Right ventricle myocardium inferior (tissue), 1 donor: ENCODE data around the gene QRICH1. TPM values are rescaled to one million over a fixed set of nuclear protein-coding genes. Genes with fewer than 3 reads are reported as not detected.

Experiments
- ATAC-seq: fragments of 200-7000 bp; cut with Tn5 transposase; one replicate; pipeline ENCODE4 v1.9.1; 2020; ENCODE audit warnings: mild to moderate bottlenecking, moderate library complexity
- DNase-seq: peaks from one replicate; pipeline ENCODE4 v3.0.0; 2021; ENCODE audit errors: missing footprints
- intact Hi-C: fragments of 100-400 bp; cut with DNase I; formaldehyde crosslinking; loops from one replicate; pipeline ENCODE4 v1.11.0; 2022
- total RNA-seq: library from RNA; stranded (reverse); fragmentation: NEBNext Ultra II Directional; extraction: Animal tissue kit (Norgen Biotek cat#: 25700); gene quantifications from one replicate; pipeline ENCODE4 v1.2.1, GENCODE V29; 2021
- donor health status: DM: no; HTN: yes; CAD: no; lungs with severe emphysema.

Gene QRICH1
- total RNA-seq, 1 donor from 2014 or later = 52.9 TPM

GRCh38 chr3:49022688-49023171 lies 71.1 kb downstream of the QRICH1 start:
- DNase-seq = no peak
- no peak for ATAC-seq
- intact Hi-C loops = loop anchor here (5.0 to 10.0 kb wide), 3 partner anchors 70 to 402 kb away; partner anchors contain the start of genes AMT, LAMB2, NICN1 and QRICH1

GRCh38 chr3:49021813-49022687 lies 71.8 kb downstream of the QRICH1 start, which contains the start of gene NDUFAF3:
TSS of gene NDUFAF3 (plus strand) at chr3:49022121. CDS start at chr3:49022145, 24 bp downstream.
- intact Hi-C loops = loop anchor here (5.0 to 10.0 kb wide), 3 partner anchors 70 to 403 kb away; partner anchors contain the start of genes AMT, LAMB2, NICN1 and QRICH1
- ATAC-seq = peak; percentile 90
- DNase-seq = peak; percentile 96

GRCh38 chr3:49021213-49021812 lies 72.6 kb downstream of the QRICH1 start:
- DNase-seq = peak; percentile 100
- intact Hi-C loops = loop anchor here (5.0 to 10.0 kb wide), 3 partner anchors 71 to 403 kb away; partner anchors contain the start of genes AMT, LAMB2, NICN1 and QRICH1
- ATAC-seq = peak; percentile 93

GRCh38 chr3:49020330-49021212 lies 73.3 kb downstream of the QRICH1 start:
- peak; percentile 0 for ATAC-seq
- peak; percentile 86 for DNase-seq

GRCh38 chr3:49019941-49020329 lies 73.9 kb downstream of the QRICH1 start:
- no peak for ATAC-seq
- intact Hi-C loops = loop anchor here (5.0 to 10.0 kb wide), 3 partner anchors 72 to 405 kb away; partner anchors contain the start of genes AMT, LAMB2, NICN1 and QRICH1
- DNase-seq = no peak

More at GRCh38 chr3:49020330-49021212, 73.3 kb downstream of the QRICH1 start:
- intact Hi-C loops = loop anchor here (5.0 to 10.0 kb wide), 3 partner anchors 72 to 404 kb away; partner anchors contain the start of genes AMT, LAMB2, NICN1 and QRICH1

GRCh38 chr3:49018707-49019006 lies 75.2 kb downstream of the QRICH1 start:
- intact Hi-C loops = no loop called here
- ATAC-seq (no peak), DNase-seq (no peak)

GRCh38 chr3:49017971-49018706 lies 75.7 kb downstream of the QRICH1 start, which contains the start of gene DALRD3:
TSS of gene DALRD3 (minus strand) at chr3:49018580. CDS start at chr3:49018564, 16 bp downstream.
- intact Hi-C loops = no loop called here
- ATAC-seq = no peak
- DNase-seq = peak; percentile 84

GRCh38 chr3:49017229-49017970 lies 76.5 kb downstream of the QRICH1 start:
- ATAC-seq = no peak
- intact Hi-C loops = no loop called here

GRCh38 chr3:49016414-49017228 lies 77.2 kb downstream of the QRICH1 start:
- intact Hi-C loops = no loop called here
- no peak for ATAC-seq

More at GRCh38 chr3:49017229-49017970, 76.5 kb downstream of the QRICH1 start:
- no peak for DNase-seq

GRCh38 chr3:49015765-49016164 lies 78.1 kb downstream of the QRICH1 start:
- DNase-seq = no peak
- intact Hi-C loops = no loop called here
- ATAC-seq = no peak

More at GRCh38 chr3:49016414-49017228, 77.2 kb downstream of the QRICH1 start:
- no peak for DNase-seq

- intact Hi-C loops = no loop called here
- ATAC-seq = no peak
- DNase-seq = no peak
Observed at GRCh38 chr3:49015072-49015471, 78.8 kb downstream of the QRICH1 start.

- no peak for ATAC-seq
- peak; percentile 58 for DNase-seq
- intact Hi-C loops = no loop called here
Observed at GRCh38 chr3:49013738-49014660, 79.9 kb downstream of the QRICH1 start.

- intact Hi-C loops = no loop called here
- DNase-seq (no peak), ATAC-seq (no peak)
Observed at GRCh38 chr3:49013113-49013737, 80.6 kb downstream of the QRICH1 start.

GRCh38 chr3:49012441-49013017 lies 81.3 kb downstream of the QRICH1 start:
- intact Hi-C loops = no loop called here
- no peak for ATAC-seq
- DNase-seq = no peak
